DOHH2 (cell line): Measurements from ENCODE around the gene SRBD1.

ENCODE experiments used
- EZH2phosphoT487 ChIP-seq: fragments of 200-600 bp; sonication (generic); IDR thresholded peaks from 2 replicates; pipeline ENCODE4 v1.6.1; 2017; ENCODE audit warnings: borderline replicate concordance, mild to moderate bottlenecking, antibody characterized with exemption, low read length, moderate library complexity, mixed read lengths
- TF ChIP-seq, protein P1 (sequence below): fragments of 200-600 bp; sonication (generic); IDR thresholded peaks from one replicate; pipeline ENCODE4 v1.5.1; 2014; ENCODE audit warnings: antibody characterized with exemption, mild to moderate bottlenecking, low read depth, low read length; ENCODE audit not compliant: poor library complexity, severe bottlenecking

DNA sequence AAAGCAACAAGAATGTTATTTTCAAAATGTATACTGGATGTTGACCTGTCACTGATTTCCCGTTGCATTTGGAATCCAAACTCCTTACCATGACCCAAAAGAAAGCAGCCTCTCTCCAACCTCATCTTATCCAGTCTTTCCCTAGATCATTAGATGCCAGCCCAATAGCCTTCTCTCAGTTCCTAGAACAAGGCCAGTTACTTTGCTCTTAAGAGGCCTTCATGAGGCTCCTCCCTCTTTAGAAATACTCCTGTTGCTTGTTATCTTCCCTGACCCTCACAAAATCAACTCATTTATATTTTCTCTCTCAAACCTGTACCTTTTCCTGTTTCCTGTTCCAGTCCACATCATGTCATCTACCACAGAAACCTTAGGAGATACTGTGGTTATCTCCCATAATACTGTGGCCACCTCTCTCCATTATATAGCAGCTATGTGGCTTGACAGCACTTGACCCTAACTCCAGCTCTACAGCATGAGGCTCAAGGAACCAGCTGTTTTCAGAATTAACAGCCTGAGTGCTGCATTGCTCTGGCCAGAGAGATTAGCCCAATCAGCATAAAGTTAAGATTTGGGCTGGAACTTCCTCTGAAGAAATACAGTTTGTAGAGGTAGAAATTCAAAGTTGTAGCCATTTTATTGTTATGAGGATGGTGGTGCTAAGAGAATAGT, 22.8 kb downstream of the SRBD1 start:
- TF ChIP-seq, protein P1, sequence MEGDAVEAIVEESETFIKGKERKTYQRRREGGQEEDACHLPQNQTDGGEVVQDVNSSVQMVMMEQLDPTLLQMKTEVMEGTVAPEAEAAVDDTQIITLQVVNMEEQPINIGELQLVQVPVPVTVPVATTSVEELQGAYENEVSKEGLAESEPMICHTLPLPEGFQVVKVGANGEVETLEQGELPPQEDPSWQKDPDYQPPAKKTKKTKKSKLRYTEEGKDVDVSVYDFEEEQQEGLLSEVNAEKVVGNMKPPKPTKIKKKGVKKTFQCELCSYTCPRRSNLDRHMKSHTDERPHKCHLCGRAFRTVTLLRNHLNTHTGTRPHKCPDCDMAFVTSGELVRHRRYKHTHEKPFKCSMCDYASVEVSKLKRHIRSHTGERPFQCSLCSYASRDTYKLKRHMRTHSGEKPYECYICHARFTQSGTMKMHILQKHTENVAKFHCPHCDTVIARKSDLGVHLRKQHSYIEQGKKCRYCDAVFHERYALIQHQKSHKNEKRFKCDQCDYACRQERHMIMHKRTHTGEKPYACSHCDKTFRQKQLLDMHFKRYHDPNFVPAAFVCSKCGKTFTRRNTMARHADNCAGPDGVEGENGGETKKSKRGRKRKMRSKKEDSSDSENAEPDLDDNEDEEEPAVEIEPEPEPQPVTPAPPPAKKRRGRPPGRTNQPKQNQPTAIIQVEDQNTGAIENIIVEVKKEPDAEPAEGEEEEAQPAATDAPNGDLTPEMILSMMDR, result no peak
- TF ChIP-seq EZH2phosphoT487, result no peak
